Right lobe of liver (tissue), 4 donors: ENCODE measurements around the gene UCHL5.

Source experiments
- POLR2A ChIP-seq: fragments of 450-650 bp; IDR thresholded peaks from one replicate; pipeline ENCODE4 v1.6.1; 2017; ENCODE audit warnings: antibody characterized with exemption, mild to moderate bottlenecking
- TF ChIP-seq, protein P1 (sequence below), 4 donors: fragments of 200-600 bp in 3 of 4; fragments of 450-650 bp in 1 of 4; IDR thresholded peaks; one replicate each; pipeline versions ENCODE4 v1.5.1 to v1.8.0; 2016 to 2022; ENCODE audit warnings: antibody characterized with exemption in 4 of 4, mild to moderate bottlenecking in 2 of 4
- donor health status: DM: no; HTN: no; CAD: no.
- donor health status: DM: no; HTN: no; CAD: no.
- donor health status: DM: no; HTN: yes; CAD: no.

DNA sequence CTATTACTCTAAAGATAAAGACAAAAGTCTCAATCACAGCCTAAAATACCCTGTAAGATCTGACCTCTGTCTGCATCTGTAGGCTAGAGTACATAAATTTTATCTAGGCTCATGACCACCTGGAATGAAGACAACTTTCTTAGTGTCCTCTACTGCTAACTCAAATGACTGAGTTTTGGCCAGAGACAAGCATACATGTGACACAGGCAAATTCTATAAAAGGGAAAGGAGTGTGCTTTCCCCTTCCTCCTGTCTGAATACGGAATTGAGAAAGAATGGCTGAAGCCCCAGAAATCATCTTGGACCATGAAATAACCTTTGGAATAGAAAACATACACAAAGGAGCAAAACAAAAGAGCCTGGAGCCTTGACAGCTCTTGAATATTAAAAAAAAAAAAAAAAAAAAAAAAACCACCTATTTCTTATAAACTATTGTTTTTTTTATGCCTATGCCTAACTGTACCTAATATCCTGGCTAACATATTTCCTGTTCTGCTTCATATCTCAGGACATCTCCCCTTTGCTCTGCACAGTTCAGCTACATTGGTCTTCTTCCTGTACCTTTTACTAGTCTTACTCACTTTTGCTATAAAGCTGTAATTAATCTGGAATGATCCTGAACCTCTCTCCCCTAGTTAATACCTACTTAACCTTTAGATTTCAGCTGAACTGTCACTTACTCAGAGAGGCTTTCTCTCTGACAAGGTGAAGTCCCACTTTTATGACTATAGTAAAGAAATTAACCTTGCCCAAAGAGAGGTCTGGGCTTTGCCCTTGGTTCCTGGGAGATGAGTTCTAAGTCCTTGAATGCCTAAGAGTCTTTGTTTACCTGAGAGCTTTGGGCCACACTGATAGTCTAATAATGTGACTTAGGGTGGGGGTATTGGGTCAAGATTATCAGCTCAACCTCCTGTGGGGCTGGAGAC lies 16.1 kb downstream of the UCHL5 start:
- TF ChIP-seq, protein P1, sequence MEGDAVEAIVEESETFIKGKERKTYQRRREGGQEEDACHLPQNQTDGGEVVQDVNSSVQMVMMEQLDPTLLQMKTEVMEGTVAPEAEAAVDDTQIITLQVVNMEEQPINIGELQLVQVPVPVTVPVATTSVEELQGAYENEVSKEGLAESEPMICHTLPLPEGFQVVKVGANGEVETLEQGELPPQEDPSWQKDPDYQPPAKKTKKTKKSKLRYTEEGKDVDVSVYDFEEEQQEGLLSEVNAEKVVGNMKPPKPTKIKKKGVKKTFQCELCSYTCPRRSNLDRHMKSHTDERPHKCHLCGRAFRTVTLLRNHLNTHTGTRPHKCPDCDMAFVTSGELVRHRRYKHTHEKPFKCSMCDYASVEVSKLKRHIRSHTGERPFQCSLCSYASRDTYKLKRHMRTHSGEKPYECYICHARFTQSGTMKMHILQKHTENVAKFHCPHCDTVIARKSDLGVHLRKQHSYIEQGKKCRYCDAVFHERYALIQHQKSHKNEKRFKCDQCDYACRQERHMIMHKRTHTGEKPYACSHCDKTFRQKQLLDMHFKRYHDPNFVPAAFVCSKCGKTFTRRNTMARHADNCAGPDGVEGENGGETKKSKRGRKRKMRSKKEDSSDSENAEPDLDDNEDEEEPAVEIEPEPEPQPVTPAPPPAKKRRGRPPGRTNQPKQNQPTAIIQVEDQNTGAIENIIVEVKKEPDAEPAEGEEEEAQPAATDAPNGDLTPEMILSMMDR (IDR thresholded peaks at IDR 0.05): no peak
- TF ChIP-seq POLR2A: no peak
